ENCODE measurements around the gene HSPA9.

DNA sequence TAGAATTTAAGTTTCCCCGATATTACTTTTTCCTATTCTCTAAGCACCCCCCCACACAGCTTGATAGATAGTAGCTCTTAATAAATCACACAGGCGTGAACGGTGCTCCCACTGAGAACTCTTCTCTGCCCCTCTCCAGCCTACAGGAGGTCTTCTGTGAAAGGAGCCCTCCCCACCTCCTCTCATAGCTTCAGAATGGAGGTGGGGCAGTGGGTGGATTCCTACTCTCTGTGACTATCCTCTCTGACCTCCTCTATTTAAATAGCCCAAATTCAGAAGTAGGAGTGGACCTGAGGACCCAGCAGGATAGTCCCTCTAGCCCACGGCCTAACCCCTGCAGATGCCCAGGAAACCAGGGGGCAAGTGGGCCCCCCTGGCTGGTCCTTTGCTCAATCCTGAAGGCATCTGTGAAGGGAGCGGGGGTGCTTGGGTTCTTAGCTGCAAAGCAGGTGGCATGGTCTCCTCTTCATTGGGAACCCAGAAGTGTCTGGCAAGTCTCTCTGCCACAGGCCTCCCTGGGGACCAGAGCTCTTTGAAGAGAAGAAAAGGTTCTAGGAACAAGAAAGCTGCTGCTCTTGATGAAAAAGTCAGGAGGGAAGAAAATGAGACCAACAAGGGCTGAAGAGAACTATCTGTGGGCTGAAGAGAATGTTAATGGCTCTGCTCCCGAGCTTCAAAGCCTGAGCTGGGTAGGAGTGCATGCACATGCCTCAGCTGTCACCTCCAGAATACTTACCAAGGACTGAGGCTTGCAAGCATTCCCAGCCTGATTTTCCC, 21.1 kb upstream of the HSPA9 start:
- no peak for TF ChIP-seq POLR2AphosphoS5 (IDR thresholded peaks at IDR 0.05; ENCODE audit: low read depth)
- TF ChIP-seq, protein P1, sequence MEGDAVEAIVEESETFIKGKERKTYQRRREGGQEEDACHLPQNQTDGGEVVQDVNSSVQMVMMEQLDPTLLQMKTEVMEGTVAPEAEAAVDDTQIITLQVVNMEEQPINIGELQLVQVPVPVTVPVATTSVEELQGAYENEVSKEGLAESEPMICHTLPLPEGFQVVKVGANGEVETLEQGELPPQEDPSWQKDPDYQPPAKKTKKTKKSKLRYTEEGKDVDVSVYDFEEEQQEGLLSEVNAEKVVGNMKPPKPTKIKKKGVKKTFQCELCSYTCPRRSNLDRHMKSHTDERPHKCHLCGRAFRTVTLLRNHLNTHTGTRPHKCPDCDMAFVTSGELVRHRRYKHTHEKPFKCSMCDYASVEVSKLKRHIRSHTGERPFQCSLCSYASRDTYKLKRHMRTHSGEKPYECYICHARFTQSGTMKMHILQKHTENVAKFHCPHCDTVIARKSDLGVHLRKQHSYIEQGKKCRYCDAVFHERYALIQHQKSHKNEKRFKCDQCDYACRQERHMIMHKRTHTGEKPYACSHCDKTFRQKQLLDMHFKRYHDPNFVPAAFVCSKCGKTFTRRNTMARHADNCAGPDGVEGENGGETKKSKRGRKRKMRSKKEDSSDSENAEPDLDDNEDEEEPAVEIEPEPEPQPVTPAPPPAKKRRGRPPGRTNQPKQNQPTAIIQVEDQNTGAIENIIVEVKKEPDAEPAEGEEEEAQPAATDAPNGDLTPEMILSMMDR (IDR thresholded peaks at IDR 0.05; ENCODE audit: insufficient read depth, low read length), result no peak

Data from HL-60 (cell line).